HFFc6 (cell line): ENCODE data around the gene WFS1. TPM values are rescaled to one million over a fixed set of nuclear protein-coding genes. Genes with fewer than 3 reads are reported as not detected.

Source experiments
- DNase-seq: peaks from one replicate; pipeline ENCODE4 v3.0.0-alpha.2; 2018
- H3K27ac Mint-ChIP-seq: 2 replicates; pipeline ENCODE4 v1.8.0; 2020; ENCODE audit warnings: mild to moderate bottlenecking, mixed read lengths
- H3K27me3 Mint-ChIP-seq: 2 replicates; pipeline ENCODE4 v1.8.0; 2021; ENCODE audit warnings: mild to moderate bottlenecking, moderate library complexity, mixed read lengths; ENCODE audit not compliant: insufficient read depth
- H3K36me3 Mint-ChIP-seq: 2 replicates; pipeline ENCODE4 v1.8.0; 2021; ENCODE audit warnings: low read depth, mixed read lengths
- H3K4me1 Mint-ChIP-seq: 2 replicates; pipeline ENCODE4 v1.8.0; 2020; ENCODE audit warnings: low read depth, mixed read lengths
- H3K4me3 Mint-ChIP-seq: 2 replicates; pipeline ENCODE4 v1.8.0; 2020; ENCODE audit warnings: mild to moderate bottlenecking, moderate library complexity, mixed read lengths
- H3K9me3 Mint-ChIP-seq: 2 replicates; pipeline ENCODE4 v1.8.0; 2020; ENCODE audit warnings: mild to moderate bottlenecking, mixed read lengths
- total RNA-seq, 6 experiments: library from RNA; stranded (reverse); fragmentation: NEBNext Ultra II Directional; extraction: Animal tissue kit (Norgen Biotek cat#: 25700); gene quantifications; 2 replicates in 1 of 6; 3 replicates in 5 of 6; pipeline ENCODE4 v1.2.3, GENCODE V29; 2021
- TF ChIP-seq, protein P1 (sequence below): fragments of 200-600 bp; sonication (generic); IDR thresholded peaks from 2 replicates; pipeline ENCODE4 v1.5.0; 2021; ENCODE audit warnings: antibody characterized with exemption, mild to moderate bottlenecking

WFS1 gene
- total RNA-seq, 6 experiments from 2014 or later, result 47.3 to 72.1 (median 56.0) TPM

DNA sequence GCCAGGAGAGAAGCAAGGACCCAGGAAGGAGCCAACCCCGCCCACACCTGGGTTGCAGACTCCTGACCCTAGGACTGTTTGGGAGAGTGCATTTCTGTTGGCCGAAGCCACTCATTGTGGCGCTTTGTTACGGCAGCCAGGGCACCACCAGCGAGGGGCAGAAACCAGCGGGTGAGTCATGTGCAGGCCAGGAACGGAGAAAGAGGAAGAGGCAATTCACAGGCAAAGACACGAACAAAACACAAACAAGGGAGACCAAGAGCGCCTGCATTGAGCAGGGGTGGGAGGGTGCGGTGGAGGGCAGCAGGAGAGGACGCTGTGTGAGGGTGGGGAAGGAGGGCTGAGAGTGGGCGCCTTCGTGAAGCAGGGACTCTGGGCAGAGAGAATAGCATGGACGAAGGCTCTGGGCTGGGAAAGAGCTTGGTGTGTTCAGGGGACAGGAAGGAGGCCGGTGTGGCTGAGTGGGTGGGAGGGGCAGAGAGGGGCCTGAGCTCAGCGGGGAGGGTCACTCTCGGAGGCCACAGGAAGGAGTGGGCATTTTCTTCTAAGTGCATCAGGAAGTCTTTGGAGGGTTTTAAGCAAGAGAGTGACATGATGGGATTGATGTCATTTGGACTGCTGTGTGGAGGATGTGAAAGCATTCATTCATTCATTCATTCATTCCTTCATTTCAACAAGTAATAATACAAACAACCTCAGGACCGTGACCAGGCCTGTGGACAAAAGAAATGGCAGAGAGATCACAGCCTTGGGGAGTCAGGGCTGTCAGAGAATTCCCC lies 12.2 kb upstream of the WFS1 start:
- H3K9me3 Mint-ChIP-seq, result no peaks in the 10 kb centered on the region
- no peaks in the 10 kb centered on the region for H3K36me3 Mint-ChIP-seq
- H3K27me3 Mint-ChIP-seq, result peaks cover 23% of the 10 kb centered on the region
- DNase-seq, result no peak
- no peak overlapping the region for H3K4me3 Mint-ChIP-seq
- TF ChIP-seq, protein P1, sequence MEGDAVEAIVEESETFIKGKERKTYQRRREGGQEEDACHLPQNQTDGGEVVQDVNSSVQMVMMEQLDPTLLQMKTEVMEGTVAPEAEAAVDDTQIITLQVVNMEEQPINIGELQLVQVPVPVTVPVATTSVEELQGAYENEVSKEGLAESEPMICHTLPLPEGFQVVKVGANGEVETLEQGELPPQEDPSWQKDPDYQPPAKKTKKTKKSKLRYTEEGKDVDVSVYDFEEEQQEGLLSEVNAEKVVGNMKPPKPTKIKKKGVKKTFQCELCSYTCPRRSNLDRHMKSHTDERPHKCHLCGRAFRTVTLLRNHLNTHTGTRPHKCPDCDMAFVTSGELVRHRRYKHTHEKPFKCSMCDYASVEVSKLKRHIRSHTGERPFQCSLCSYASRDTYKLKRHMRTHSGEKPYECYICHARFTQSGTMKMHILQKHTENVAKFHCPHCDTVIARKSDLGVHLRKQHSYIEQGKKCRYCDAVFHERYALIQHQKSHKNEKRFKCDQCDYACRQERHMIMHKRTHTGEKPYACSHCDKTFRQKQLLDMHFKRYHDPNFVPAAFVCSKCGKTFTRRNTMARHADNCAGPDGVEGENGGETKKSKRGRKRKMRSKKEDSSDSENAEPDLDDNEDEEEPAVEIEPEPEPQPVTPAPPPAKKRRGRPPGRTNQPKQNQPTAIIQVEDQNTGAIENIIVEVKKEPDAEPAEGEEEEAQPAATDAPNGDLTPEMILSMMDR, result no peak
- H3K27ac Mint-ChIP-seq, result no peak overlapping the region
- no peaks in the 10 kb centered on the region for H3K4me1 Mint-ChIP-seq

DNA sequence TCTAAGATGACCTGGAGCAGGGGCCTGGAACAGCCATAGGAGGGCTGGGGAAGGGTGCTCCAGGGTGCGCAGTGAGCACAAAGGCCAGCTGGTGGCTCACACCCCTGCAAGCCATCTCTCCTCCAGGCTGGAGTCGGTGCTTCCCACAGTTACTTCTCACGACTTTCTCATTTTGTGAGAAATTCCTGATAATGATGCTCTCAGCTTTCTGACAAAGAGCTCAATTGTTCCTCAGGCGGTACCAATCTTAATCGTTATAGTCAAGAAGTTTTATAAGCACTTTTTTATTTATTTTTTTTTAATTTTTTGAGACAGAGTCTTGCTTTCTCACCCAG lies 11.7 kb upstream of the WFS1 start:
- TF ChIP-seq, protein P1, result no peak
- Mint-ChIP-seq H3K4me3 (no peak overlapping the region), H3K27me3 (peaks cover 25% of the 10 kb centered on the region), H3K36me3 (no peaks in the 10 kb centered on the region), H3K9me3 (no peaks in the 10 kb centered on the region), H3K27ac (no peak overlapping the region), H3K4me1 (no peaks in the 10 kb centered on the region)
- DNase-seq, result no peak

DNA sequence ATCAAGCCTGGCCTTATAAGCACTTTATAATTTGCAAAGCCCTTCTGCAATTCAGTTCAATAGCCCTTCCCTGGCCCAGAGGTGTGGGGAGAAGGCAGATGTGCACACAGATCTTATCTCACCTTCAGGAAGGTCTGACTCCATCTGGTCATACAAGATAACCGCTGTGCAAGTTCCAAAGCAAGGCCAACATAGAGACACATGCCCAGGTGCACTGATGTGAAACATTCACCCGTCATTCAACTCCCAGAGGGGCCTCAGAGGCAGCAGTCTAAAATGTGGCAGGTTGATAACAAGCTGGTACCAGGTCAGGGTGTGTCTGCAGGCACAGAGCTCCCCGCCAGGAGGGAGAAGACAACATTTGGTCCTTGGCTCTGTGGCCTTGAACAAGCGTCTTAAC lies 10.9 kb upstream of the WFS1 start:
- Mint-ChIP-seq H3K27me3 (peaks cover 25% of the 10 kb centered on the region), H3K36me3 (no peaks in the 10 kb centered on the region), H3K4me3 (no peak overlapping the region), H3K4me1 (no peaks in the 10 kb centered on the region), H3K9me3 (no peaks in the 10 kb centered on the region), H3K27ac (no peak overlapping the region)
- DNase-seq, result no peak
- TF ChIP-seq, protein P1, result no peak

DNA sequence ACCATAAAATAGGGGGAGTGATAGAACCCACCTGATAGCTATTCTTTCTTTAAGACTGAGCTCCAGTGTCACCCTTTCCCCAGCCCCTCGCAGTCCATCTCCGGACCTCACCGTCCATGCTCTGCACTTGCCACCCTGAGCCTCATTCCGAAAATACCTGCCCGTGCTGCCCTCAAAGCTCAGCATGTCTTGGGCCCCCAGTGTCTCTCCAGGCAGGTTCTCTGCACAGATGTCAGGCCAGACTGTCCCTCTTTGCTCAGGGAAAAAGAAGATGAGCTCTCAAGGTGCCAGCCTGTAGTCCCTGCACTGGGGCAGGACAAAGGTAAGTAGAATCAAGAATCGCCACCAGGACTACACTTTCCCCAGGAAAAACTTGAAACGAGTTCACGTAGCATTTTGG lies 9.8 kb upstream of the WFS1 start:
- no peaks in the 10 kb centered on the region for H3K36me3 Mint-ChIP-seq
- no peaks in the 10 kb centered on the region for H3K9me3 Mint-ChIP-seq
- no peak for DNase-seq
- peaks cover 19% of the 10 kb centered on the region for H3K27me3 Mint-ChIP-seq
- no peak overlapping the region for H3K27ac Mint-ChIP-seq
- H3K4me3 Mint-ChIP-seq, result no peak overlapping the region
- H3K4me1 Mint-ChIP-seq, result no peaks in the 10 kb centered on the region
- TF ChIP-seq, protein P1, result no peak

DNA sequence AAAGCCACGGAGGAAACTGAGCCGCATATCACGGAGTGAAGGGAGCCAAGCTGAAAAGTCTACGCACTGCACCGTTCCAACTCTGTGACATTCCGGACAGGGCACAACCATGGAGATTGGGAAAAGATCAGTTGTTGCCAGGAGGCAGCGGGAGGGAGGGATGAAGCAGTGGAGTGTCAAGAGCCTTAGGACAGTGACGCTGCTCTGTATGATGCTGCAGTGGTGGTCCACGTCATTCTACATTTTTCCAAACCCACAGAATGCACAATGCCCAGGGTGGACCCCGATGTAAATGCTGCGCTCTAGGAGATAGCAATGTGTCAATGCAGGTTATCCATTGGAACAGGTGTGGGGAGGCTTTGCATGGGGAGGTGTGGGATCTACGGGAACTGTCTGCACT lies 7.5 kb upstream of the WFS1 start:
- Mint-ChIP-seq H3K36me3 (no peaks in the 10 kb centered on the region), H3K27me3 (peaks cover 18% of the 10 kb centered on the region), H3K9me3 (no peaks in the 10 kb centered on the region), H3K27ac (no peak overlapping the region), H3K4me1 (no peaks in the 10 kb centered on the region), H3K4me3 (no peak overlapping the region)
- no peak for DNase-seq
- TF ChIP-seq, protein P1, result no peak
